Heart right ventricle (tissue), 16 donors: ENCODE measurements around the gene PPP6R3. TPM values are rescaled to one million over a fixed set of nuclear protein-coding genes. Genes with fewer than 3 reads are reported as not detected.

Experiments used
- ATAC-seq, 8 donors: fragments of 200-7000 bp; cut with Tn5 transposase; one replicate each; pipeline ENCODE4 v1.9.1; 2020; ENCODE audit warnings: mild to moderate bottlenecking in 8 of 8, moderate library complexity in 8 of 8, moderate number of reproducible peaks in 1 of 8
- DNase-seq, 2 donors: peaks; one replicate each; pipeline ENCODE4 v3.0.0-alpha.2; 2020
- H3K27ac ChIP-seq, 10 donors: fragments of 200-600 bp; sonication (generic) in 2 of 10; one replicate each; pipeline versions ENCODE4 v1.5.0 to v1.8.0; 2020 to 2022; ENCODE audit warnings: mild to moderate bottlenecking in 3 of 10
- H3K27me3 ChIP-seq, 7 donors: fragments of 200-600 bp; one replicate each; pipeline ENCODE4 v1.8.0; 2021 to 2022; ENCODE audit warnings: mild to moderate bottlenecking in 2 of 7
- H3K36me3 ChIP-seq, 9 donors: fragments of 200-600 bp; sonication (generic) in 1 of 9; one replicate each; pipeline versions ENCODE4 v1.5.0 to v1.8.0; 2020 to 2022; ENCODE audit warnings: mild to moderate bottlenecking in 2 of 9
- H3K4me1 ChIP-seq, 9 donors: fragments of 200-600 bp; sonication (generic) in 1 of 9; one replicate each; pipeline versions ENCODE4 v1.5.0 to v1.8.0; 2020 to 2022; ENCODE audit warnings: mild to moderate bottlenecking in 4 of 9
- H3K4me3 ChIP-seq, 10 donors: fragments of 200-600 bp; sonication (generic) in 2 of 10; one replicate each; pipeline versions ENCODE4 v1.5.0 to v1.8.0; 2020 to 2022; ENCODE audit warnings: mild to moderate bottlenecking in 7 of 10, moderate library complexity in 2 of 10
- H3K9me3 ChIP-seq, 11 donors: fragments of 200-600 bp in 10 of 11; sonication (generic) in 2 of 11; one replicate each; pipeline versions ENCODE4 v1.5.0 to v1.8.0; 2013 to 2022; ENCODE audit warnings: mild to moderate bottlenecking in 2 of 11, control low read depth in 1 of 11, moderate library complexity in 1 of 11
- WGBS, 2 donors: extraction: QIAGEN DNeasy Blood & Tissue Kit; methylation state at CpG; one replicate each; pipeline ENCODE4 v1.1.7; 2013; ENCODE audit warnings: inconsistent platforms in 1 of 2; 5-methylcytosine and 5-hydroxymethylcytosine counted together
- intact Hi-C, 10 donors: fragments of 100-400 bp; cut with DNase I; formaldehyde crosslinking; loops; one replicate each; pipeline versions ENCODE4 v1.11.1 to v1.14.2; 2022
- polyA plus RNA-seq, 2 donors: library from polyadenylated mRNA; stranded (reverse); fragments of 200-250 nt; gene quantifications; one replicate each; pipeline ENCODE4 v1.2.3, GENCODE V29; 2013
- total RNA-seq, 10 donors: library from RNA; stranded (reverse); fragmentation: NEBNext Ultra II Directional in 3 of 10; extraction: Animal tissue kit (Norgen Biotek cat#: 25700) in 3 of 10; gene quantifications; one replicate each; pipeline versions ENCODE4 v1.2.1 to v1.2.4, GENCODE V29; 2021 to 2023
- TF ChIP-seq, protein P1 (sequence below), 9 donors: fragments of 200-600 bp; sonication (generic) in 2 of 9; IDR thresholded peaks; one replicate each; pipeline versions ENCODE4 v1.5.0 to v1.8.0; 2021 to 2022; ENCODE audit warnings: antibody characterized with exemption in 9 of 9, mild to moderate bottlenecking in 5 of 9, moderate library complexity in 1 of 9
- donor health status: Arrhythmogenic right ventricular cardiomyopathy.
- donor health status: ischemic (EF 13 %, LVEDD 7.1; RV severe dilation, severe dysfunction).
- donor health status: healthy with polysubstance abuse.
- donor health status: DM: no; HTN: yes; CAD: no.
- donor health status: DM: no; HTN: no; CAD: no.
- donor health status: ischemic (EF 25% LVEDD 6.9; RV normal size, moderate dysfunction).
- donor health status: ischemic (EF 25% LVEDD 5.7; RV mildly dilated, moderate dysfunction).
- donor health status: healthy.
- donor health status: DM: yes; HTN: yes; CAD: no.
- donor health status: Ischemic cardiomyopathy.
- donor health status: ischemic (EF 35%, LVEDD 5.7; RV mildly dilated, moderate dysfunction).
- donor health status: nonischemic (EF 11% LVEDD 7.7; RV severe dilation, severe dysfunction).
- donor health status: DM: yes; HTN: yes; CAD: no.
- donor health status: PGD.
- donor health status: ischemic (EF 29% LVEDD 5.4; RV normal size, mild dysfunction).
- donor health status: nonischemic (EF 23%, LVEDD 6.1; RV moderate dilation, normal function).

PPP6R3 gene
- total and polyA plus RNA-seq, 12 donors = 18.4 to 98.1 (median 80.8) TPM

DNA sequence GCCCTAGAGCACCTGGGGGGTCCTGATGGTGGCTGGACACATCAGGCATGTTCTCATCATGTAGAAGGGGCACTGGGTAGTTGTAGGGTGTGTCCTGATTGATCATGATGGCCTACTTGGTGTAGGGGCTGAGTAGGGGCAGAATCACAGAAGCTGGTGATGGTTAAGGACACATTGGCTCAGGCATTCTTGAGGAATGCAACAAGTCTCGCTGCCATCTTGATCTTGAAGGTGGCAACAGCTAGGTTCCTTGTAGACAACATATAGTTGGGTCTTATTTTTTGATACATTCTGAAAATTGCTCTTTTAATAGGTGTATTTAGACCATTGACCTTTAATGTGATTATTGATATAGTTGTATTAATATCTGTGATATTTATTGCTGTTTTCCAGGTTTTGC is 28.1 kb downstream of the PPP6R3 start:
- Histone ChIP-seq H3K36me3 (peaks cover 0 to 4% (median 0%) of the 10 kb centered on the region in 9 donors), H3K27ac (no peak overlapping the region), H3K4me3 (no peak overlapping the region), H3K4me1 (peaks cover 0 to 51% (median 27%) of the 10 kb centered on the region in 9 donors), H3K27me3 (no peaks in the 10 kb centered on the region), H3K9me3 (peaks cover 0 to 26% (median 0%) of the 10 kb centered on the region in 11 donors)
- ATAC-seq (no peak), DNase-seq (no peak)
- intact Hi-C loops = no loop called here
- 89 to 100% methylated on average over 1 of the region's 1 CpG for WGBS, 2 donors
- TF ChIP-seq, protein P1, sequence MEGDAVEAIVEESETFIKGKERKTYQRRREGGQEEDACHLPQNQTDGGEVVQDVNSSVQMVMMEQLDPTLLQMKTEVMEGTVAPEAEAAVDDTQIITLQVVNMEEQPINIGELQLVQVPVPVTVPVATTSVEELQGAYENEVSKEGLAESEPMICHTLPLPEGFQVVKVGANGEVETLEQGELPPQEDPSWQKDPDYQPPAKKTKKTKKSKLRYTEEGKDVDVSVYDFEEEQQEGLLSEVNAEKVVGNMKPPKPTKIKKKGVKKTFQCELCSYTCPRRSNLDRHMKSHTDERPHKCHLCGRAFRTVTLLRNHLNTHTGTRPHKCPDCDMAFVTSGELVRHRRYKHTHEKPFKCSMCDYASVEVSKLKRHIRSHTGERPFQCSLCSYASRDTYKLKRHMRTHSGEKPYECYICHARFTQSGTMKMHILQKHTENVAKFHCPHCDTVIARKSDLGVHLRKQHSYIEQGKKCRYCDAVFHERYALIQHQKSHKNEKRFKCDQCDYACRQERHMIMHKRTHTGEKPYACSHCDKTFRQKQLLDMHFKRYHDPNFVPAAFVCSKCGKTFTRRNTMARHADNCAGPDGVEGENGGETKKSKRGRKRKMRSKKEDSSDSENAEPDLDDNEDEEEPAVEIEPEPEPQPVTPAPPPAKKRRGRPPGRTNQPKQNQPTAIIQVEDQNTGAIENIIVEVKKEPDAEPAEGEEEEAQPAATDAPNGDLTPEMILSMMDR (IDR thresholded peaks at IDR 0.05) = no peak

DNA sequence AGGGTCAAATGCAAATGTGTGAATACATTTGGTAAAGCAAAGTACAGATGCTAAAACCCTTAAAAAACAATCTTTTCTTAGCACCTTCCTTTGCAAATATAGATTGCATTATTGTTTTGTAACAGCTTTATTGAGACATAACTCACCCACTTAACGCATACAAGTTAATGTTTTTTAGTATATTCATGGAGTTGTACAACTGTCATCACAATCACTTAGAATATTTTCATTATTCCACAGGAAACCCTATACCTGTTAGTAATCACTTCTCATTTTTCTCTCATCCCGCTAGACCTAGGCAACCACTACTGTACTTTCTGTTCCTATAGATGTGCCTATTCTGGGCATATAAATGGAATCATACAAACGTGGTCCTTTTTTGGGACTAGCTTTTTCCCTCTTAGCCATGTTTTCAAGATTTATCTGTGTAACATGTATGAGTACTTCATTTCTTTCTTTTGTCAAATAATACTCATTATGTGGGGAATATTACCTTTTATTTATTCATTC is 34.7 kb downstream of the PPP6R3 start:
- Histone ChIP-seq H3K9me3 (no peaks in the 10 kb centered on the region), H3K27ac (no peak overlapping the region), H3K27me3 (no peaks in the 10 kb centered on the region), H3K36me3 (peaks cover 0 to 4% (median 0%) of the 10 kb centered on the region in 9 donors), H3K4me3 (no peak overlapping the region), H3K4me1 (peaks cover 5 to 68% (median 48%) of the 10 kb centered on the region in 9 donors)
- ATAC-seq (no peak), DNase-seq (no peak)
- WGBS, 2 donors = 70 to 72% methylated on average over 3 of the region's 3 CpGs
- intact Hi-C loops = no loop called here
- TF ChIP-seq, protein P1 (IDR thresholded peaks at IDR 0.05) = no peak

DNA sequence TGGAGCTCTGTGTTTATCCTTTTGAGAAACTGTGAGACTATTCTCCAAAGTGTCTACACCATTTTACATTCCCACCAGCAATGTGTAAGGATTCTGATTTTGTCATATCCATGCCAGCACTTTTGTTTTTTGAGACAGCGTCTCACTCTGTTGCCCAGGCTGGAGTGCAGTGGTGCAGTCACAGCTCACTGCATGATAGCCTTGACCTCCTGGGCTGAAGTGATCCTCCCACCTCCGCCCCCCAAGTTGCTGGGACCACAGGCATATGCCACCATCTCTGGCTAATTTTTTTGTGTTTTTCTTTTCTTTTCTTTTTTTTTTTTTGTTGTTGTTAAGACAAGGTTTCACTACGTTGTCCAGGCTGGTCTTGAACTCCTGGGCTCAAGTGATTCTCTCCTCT is 35.3 kb downstream of the PPP6R3 start:
- H3K9me3 ChIP-seq = no peaks in the 10 kb centered on the region
- intact Hi-C loops = no loop called here
- H3K4me1 ChIP-seq = peaks cover 5 to 68% (median 48%) of the 10 kb centered on the region in 9 donors
- TF ChIP-seq, protein P1 (IDR thresholded peaks at IDR 0.05) = no peak
- no peak for ATAC-seq
- no peak for DNase-seq
- H3K36me3 ChIP-seq = peaks cover 0 to 4% (median 0%) of the 10 kb centered on the region in 9 donors
- no peaks in the 10 kb centered on the region for H3K27me3 ChIP-seq
- 85 to 86% methylated on average over 3 of the region's 3 CpGs for WGBS, 2 donors
- H3K4me3 ChIP-seq = no peak overlapping the region
- H3K27ac ChIP-seq = no peak overlapping the region

DNA sequence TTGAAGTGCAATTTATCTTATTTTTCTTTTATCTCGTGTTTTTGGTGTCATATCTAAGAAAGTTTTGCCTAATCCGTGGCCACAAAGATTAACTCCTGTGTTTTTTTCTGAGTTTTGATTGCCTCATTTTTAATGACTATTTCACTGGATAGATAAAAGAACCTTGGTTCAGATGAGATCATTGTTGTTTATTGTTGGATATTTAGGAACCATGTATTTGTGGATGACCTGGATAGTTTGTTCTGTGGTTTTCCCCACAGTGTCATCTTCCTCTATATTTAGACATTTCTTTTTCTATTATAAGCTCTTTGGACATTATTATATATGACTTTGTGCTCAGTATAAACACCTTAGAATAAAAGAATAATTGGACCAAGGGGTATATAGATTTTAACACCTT is 37.2 kb downstream of the PPP6R3 start:
- 57 to 58% methylated on average over 2 of the region's 2 CpGs for WGBS, 2 donors
- ATAC-seq = no peak
- Histone ChIP-seq H3K9me3 (no peaks in the 10 kb centered on the region), H3K4me1 (peaks cover 9 to 77% (median 62%) of the 10 kb centered on the region in 9 donors), H3K27ac (peak overlapping the region in 2 of 10 donors; percentile 6 to 26), H3K4me3 (no peak overlapping the region), H3K36me3 (no peaks in the 10 kb centered on the region), H3K27me3 (no peaks in the 10 kb centered on the region)
- no peak for DNase-seq
- TF ChIP-seq, protein P1 (IDR thresholded peaks at IDR 0.05) = no peak
- intact Hi-C loops = no loop called here
